SK-N-SH (cell line): ENCODE results near the gene SH3PXD2A.

Experiments
- CTCF ChIP-seq: fragments of 200-600 bp; sonication (generic); IDR thresholded peaks from 2 replicates; pipeline ENCODE4 v1.6.1; 2017; ENCODE audit warnings: antibody characterized with exemption, mild to moderate bottlenecking, moderate library complexity
- ELF1 ChIP-seq: IDR thresholded peaks from 2 replicates; pipeline ENCODE4 v1.4.0; 2012
- FOSL2 ChIP-seq: IDR thresholded peaks from 2 replicates; pipeline ENCODE4 v1.4.0; 2012; ENCODE audit warnings: low read depth, mild to moderate bottlenecking, moderate library complexity, borderline replicate concordance
- GABPA ChIP-seq: IDR thresholded peaks from 2 replicates; pipeline ENCODE4 v1.4.0; 2012; ENCODE audit warnings: low read depth, mild to moderate bottlenecking
- JUND ChIP-seq: IDR thresholded peaks from 2 replicates; pipeline ENCODE4 v1.4.0; 2012
- MAX ChIP-seq: IDR thresholded peaks from 2 replicates; pipeline ENCODE4 v1.4.0; 2012; ENCODE audit warnings: low read depth
- NRF1 ChIP-seq: IDR thresholded peaks from 2 replicates; pipeline ENCODE4 v1.6.1; 2012; ENCODE audit warnings: low read depth, mild to moderate bottlenecking, low read length
- POLR2AphosphoS5 ChIP-seq: IDR thresholded peaks from 2 replicates; pipeline ENCODE4 v1.6.1; 2012; ENCODE audit warnings: low read depth, low read length
- RAD21 ChIP-seq: IDR thresholded peaks from 2 replicates; pipeline ENCODE4 v1.6.1; 2012; ENCODE audit warnings: mild to moderate bottlenecking, low read length
- RCOR1 ChIP-seq: fragments of 150-350 bp; IDR thresholded peaks from 2 replicates; pipeline ENCODE4 v1.6.1; 2017; ENCODE audit warnings: antibody characterized with exemption, low read length
- TEAD4 ChIP-seq: IDR thresholded peaks from 2 replicates; pipeline ENCODE4 v1.4.0; 2012; ENCODE audit warnings: mild to moderate bottlenecking, borderline replicate concordance; ENCODE audit not compliant: insufficient read depth

- TF ChIP-seq POLR2AphosphoS5, result no peak
- no peak for TF ChIP-seq NRF1
- no peak for TF ChIP-seq CTCF
- TF ChIP-seq RCOR1, result no peak
- TF ChIP-seq RAD21, result no peak
- TF ChIP-seq MAX, result no peak
- TF ChIP-seq GABPA, result no peak
- no peak for TF ChIP-seq ELF1
- no peak for TF ChIP-seq FOSL2
- no peak for TF ChIP-seq JUND
- TF ChIP-seq TEAD4, result no peak
Measured at GRCh38 chr10:103640436-103641181, 214.8 kb downstream of the SH3PXD2A start.
